H54 (cell line): ENCODE results near the gene IFNA4.
"Not testable (repeated sequence)": the region's sequence is repeated elsewhere in the genome, so short reads cannot be mapped to it uniquely, and the experiment has no call there.

ENCODE experiments used
- DNase-seq: peaks from one replicate; pipeline ENCODE4 v3.0.0; 2011; ENCODE audit warnings: low spot score, mixed read lengths; ENCODE audit not compliant: insufficient read length
- FAIRE-seq: peaks from 3 replicates; lab custom pipeline; 2011; peaks lifted over from hg19 to GRCh38; lab: Jason Lieb, UNC
- POLR2A ChIP-seq: IDR thresholded peaks from 2 replicates; pipeline ENCODE4 v1.6.1; 2011; ENCODE audit warnings: low read depth, mild to moderate bottlenecking, low read length

IFNA4 gene

GRCh38 chr9:21174671-21175070 is 12.7 kb downstream of the IFNA4 start:
- DNase-seq (no peak), FAIRE-seq (no peak)
- TF ChIP-seq POLR2A = no peak

DNA sequence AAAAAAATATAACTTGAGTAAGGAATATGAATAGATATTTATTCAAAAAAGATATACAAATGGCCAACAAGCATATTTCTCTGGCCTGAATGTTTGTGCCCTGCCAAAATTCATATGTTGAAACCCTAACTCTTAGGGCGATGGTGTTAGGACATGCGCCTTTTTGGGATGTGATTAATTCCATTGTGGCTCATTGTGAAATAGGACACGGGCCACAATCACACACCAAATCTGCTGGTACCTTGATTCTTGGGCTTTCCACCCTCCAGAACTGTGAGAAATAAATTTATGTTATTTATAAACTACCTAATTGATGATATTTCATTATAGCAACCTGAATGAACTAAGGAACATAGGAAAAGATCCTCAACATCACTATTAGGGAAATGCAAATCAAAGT is 15.2 kb downstream of the IFNA4 start:
- TF ChIP-seq POLR2A = no peak
- DNase-seq = no peak
- FAIRE-seq = no peak

- TF ChIP-seq POLR2A = no peak
- DNase-seq (no peak), FAIRE-seq (no peak)
Observed at GRCh38 chr9:21171351-21171750, 16.0 kb downstream of the IFNA4 start.

GRCh38 chr9:21166560-21166959 is 20.8 kb downstream of the IFNA4 start, which contains the start of gene IFNA21:
Gene IFNA21, minus strand, starts transcription at chr9:21166660. Its CDS starts 48 bp downstream, at chr9:21166612.
- not testable (repeated sequence) for DNase-seq, FAIRE-seq

- FAIRE-seq = no peak
- no peak for TF ChIP-seq POLR2A
- no peak for DNase-seq
Observed at GRCh38 chr9:21165516-21165915, 21.9 kb downstream of the IFNA4 start.

DNA sequence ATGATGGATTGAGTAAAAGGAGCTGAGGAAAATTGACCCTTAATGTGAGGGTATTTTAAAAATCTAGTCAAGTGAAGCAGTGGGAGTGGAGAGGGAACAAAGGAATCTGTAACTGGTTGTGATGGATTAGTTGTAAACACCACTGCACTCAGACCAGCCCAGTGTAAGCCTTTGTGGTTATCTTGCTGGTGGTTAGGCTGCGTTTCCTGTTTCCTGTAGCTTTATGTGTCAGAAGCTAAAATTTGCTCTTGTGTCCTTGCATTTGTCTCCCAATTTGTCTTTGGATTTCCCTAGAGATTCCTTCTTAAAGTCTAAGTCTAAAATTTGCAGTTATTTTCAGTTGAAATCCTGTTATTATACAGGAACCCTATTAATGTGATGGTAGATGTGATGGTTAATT is 27.2 kb downstream of the IFNA4 start:
- DNase-seq (no peak), FAIRE-seq (peak; percentile 71)
- no peak for TF ChIP-seq POLR2A

GRCh38 chr9:21155501-21155900 is 31.9 kb downstream of the IFNA4 start:
- FAIRE-seq (peak; percentile 33), DNase-seq (no peak)
- TF ChIP-seq POLR2A = no peak

GRCh38 chr9:21154018-21154608 is 33.3 kb downstream of the IFNA4 start:
- no peak for TF ChIP-seq POLR2A
- DNase-seq (peak; percentile 12), FAIRE-seq (peak; percentile 91)

DNA sequence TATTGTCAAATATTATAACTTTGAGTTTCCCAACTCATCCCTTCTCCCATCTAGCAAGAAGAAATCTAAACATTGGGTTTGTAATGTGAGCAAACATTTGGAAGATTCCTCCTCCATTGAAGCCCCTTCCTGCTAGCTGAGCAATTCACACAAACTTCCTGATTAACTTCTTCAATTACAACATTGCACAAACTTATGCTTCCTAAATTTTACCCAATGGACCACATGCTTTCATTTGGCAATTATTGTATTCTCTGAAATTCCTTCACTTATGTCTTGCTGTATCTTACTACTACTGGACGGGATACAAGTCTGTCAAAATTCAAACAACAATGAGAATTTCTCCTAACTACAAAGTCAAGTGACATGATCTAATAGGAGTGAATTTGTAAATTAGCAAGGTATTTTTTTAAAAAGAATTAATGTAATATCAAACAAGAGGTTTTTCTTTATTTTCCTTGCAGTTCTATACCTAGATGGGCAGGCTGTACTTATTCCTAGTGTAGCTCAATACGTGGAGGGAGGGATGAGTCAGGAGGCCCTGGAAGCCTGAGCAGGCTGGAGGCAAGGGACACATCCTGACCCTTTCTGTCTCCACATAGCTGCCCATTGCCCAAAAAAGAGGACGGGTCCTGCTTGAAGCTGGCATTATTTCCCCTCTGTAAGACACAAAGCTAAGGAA is 33.9 kb downstream of the IFNA4 start:
- FAIRE-seq (peak; percentile 15), DNase-seq (no peak)
- no peak for TF ChIP-seq POLR2A

DNA sequence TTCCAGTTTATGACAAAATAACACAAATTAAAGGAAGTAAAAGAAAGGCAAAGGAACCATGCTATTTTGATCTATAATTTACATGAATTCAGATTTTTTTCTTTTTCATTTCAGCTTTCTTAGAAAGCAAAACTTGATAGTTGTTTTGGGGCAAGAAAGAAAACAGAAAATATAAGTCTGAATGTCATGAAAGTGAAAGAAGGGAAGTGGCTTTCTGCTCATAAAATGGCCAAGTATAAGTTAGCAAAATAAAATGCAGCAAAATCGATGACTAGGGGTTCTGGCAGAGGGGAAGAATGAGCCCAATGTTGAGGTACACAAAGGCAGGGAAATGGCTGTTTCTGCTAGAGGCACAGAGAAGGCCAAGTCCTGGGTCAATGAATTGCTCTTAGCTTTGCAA is 42.8 kb downstream of the IFNA4 start:
- DNase-seq = no peak
- no peak for FAIRE-seq
- TF ChIP-seq POLR2A = no peak

DNA sequence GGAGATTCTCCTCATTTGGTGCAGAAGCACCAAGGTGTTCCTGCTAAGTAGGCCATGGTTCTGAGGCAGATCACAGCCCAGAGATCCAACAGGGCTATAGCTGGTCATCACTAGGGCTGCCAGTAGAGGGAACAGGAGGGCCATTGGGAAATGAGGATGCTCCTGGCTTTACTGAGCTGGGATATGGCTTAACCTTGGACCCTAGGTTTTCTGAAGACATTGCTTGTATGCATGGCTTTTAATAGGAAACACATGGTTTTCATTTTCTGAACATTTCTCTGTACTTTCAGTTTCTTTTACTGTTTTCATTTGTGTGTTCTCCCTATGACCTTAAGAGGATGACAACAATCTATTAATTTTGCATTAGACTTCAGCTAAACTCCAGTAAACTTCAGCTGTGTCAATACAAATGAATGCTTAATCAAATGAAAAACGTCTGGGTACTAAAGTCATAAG is 45.9 kb downstream of the IFNA4 start, which contains the start of gene IFNW1:
TSS of gene IFNW1 (minus strand) at position 406 of the 456 bp plus-strand sequence. CDS start at position 144, 262 bp downstream.
- FAIRE-seq (peak; percentile 53), DNase-seq (no peak)
- TF ChIP-seq POLR2A = no peak

DNA sequence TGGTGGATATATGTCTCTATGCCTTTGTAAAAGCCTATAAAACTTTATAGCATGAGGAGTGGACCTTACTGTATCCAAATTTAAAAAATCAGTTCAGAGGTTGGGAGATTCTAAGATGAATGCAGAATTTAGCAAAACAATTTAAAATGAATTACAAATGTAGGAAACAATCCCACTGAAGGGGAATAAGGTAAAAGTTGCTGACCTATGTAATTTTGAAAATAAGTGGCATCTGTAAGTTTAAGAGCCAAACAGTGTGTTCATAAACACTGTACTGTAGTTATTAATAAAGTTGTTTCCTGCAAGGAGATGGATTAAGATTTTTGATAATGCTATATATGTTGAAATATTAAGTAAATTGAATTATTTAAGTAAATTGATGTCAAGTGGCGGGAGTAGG is 50.4 kb downstream of the IFNA4 start:
- FAIRE-seq (no peak), DNase-seq (no peak)
- no peak for TF ChIP-seq POLR2A
